DOHH2 (cell line): ENCODE data around the gene C1orf226.

ENCODE experiments used
- EZH2phosphoT487 ChIP-seq: fragments of 200-600 bp; sonication (generic); IDR thresholded peaks from 2 replicates; pipeline ENCODE4 v1.6.1; 2017; ENCODE audit warnings: borderline replicate concordance, mild to moderate bottlenecking, antibody characterized with exemption, low read length, moderate library complexity, mixed read lengths
- TF ChIP-seq, protein P1 (sequence below): fragments of 200-600 bp; sonication (generic); IDR thresholded peaks from one replicate; pipeline ENCODE4 v1.5.1; 2014; ENCODE audit warnings: antibody characterized with exemption, mild to moderate bottlenecking, low read depth, low read length; ENCODE audit not compliant: poor library complexity, severe bottlenecking

DNA sequence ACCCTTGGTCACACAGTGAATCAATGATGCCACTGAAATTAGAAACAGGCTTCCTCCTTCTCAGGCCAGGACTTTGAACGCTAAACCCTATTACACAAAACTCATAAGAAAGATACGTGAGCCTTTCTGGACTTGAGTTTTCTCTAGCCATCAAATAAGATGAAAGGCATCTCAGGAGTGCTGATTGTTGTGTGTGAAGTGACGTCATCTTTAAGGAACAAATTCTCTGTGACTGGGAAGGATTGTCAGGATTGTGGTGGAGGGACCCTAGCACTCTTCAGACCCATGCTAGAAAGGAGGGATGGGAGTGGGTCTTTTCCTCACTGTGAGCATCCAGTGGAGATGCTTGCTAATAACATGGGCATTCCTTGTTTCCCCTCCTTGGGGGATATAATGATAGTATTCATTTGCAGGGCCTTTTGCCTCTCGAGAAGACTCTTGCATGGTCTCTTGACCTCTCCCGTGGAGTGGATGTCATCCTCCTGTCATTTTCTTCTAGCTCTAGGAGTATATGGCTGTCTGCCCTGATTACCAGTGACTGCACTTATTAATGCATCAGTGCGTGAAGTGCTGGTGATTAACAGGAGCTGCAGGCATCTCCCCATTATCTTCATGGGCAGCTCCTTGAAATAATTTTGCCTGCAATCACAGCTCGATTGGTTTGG is 44.8 kb upstream of the C1orf226 start:
- TF ChIP-seq, protein P1, sequence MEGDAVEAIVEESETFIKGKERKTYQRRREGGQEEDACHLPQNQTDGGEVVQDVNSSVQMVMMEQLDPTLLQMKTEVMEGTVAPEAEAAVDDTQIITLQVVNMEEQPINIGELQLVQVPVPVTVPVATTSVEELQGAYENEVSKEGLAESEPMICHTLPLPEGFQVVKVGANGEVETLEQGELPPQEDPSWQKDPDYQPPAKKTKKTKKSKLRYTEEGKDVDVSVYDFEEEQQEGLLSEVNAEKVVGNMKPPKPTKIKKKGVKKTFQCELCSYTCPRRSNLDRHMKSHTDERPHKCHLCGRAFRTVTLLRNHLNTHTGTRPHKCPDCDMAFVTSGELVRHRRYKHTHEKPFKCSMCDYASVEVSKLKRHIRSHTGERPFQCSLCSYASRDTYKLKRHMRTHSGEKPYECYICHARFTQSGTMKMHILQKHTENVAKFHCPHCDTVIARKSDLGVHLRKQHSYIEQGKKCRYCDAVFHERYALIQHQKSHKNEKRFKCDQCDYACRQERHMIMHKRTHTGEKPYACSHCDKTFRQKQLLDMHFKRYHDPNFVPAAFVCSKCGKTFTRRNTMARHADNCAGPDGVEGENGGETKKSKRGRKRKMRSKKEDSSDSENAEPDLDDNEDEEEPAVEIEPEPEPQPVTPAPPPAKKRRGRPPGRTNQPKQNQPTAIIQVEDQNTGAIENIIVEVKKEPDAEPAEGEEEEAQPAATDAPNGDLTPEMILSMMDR = no peak
- TF ChIP-seq EZH2phosphoT487 = no peak
